Eye (tissue), 1 donor: ENCODE measurements around the gene USP26.
A peak's percentile ranks its signal among the peaks of the same experiment; 100 is the strongest.
"Not testable (repeated sequence)": the region's sequence is repeated elsewhere in the genome, so short reads cannot be mapped to it uniquely, and the experiment has no call there.

Source experiments
- DNase-seq: peaks from one replicate; pipeline ENCODE4 v3.0.0-alpha.2; 2015

Gene USP26

GRCh38 chrX:133097031-133097430 is at the start of gene USP26:
Gene USP26 (minus strand): TSS chrX:133097109. CDS start chrX:133028220, 68,889 bp downstream.
- DNase-seq, result no peak

- DNase-seq, result no peak
Observed at GRCh38 chrX:133134282-133134681, 37.4 kb upstream of the USP26 start.

- peak; percentile 34 for DNase-seq
Observed at GRCh38 chrX:133120406-133120805, 23.5 kb upstream of the USP26 start.

- DNase-seq, result no peak
Observed at GRCh38 chrX:133094098-133094731, 2.7 kb downstream of the USP26 start.

- no peak for DNase-seq
Observed at GRCh38 chrX:133090236-133090809, 6.6 kb downstream of the USP26 start.

GRCh38 chrX:133089411-133089810 is 7.5 kb downstream of the USP26 start:
- no peak for DNase-seq

GRCh38 chrX:133085785-133086184 is 11.1 kb downstream of the USP26 start:
- no peak for DNase-seq

GRCh38 chrX:133085056-133085455 is 11.9 kb downstream of the USP26 start:
- not testable (repeated sequence) for DNase-seq

- DNase-seq, result no peak
Observed at GRCh38 chrX:133083899-133084298, 13.0 kb downstream of the USP26 start.

- DNase-seq, result no peak
Observed at GRCh38 chrX:133081990-133082389, 14.9 kb downstream of the USP26 start.

GRCh38 chrX:133077856-133078255 is 19.1 kb downstream of the USP26 start:
- DNase-seq, result not testable (repeated sequence)

GRCh38 chrX:133072566-133072965 is 24.3 kb downstream of the USP26 start:
- peak; percentile 16 for DNase-seq

- DNase-seq, result no peak
Observed at GRCh38 chrX:133068461-133068860, 28.4 kb downstream of the USP26 start.

GRCh38 chrX:133056341-133056740 is 40.6 kb downstream of the USP26 start:
- no peak for DNase-seq

- DNase-seq, result no peak
Observed at GRCh38 chrX:133054761-133055405, 42.0 kb downstream of the USP26 start.

GRCh38 chrX:133053861-133054598 is 42.9 kb downstream of the USP26 start:
- peak; percentile 3 for DNase-seq

- no peak for DNase-seq
Observed at GRCh38 chrX:133048751-133049150, 48.2 kb downstream of the USP26 start.

GRCh38 chrX:133046601-133047000 is 50.3 kb downstream of the USP26 start:
- no peak for DNase-seq

- no peak for DNase-seq
Observed at GRCh38 chrX:133045986-133046385, 50.9 kb downstream of the USP26 start.

- not testable (repeated sequence) for DNase-seq
Observed at GRCh38 chrX:133044145-133044786, 52.6 kb downstream of the USP26 start.

- DNase-seq, result no peak
Observed at GRCh38 chrX:133042260-133042659, 54.6 kb downstream of the USP26 start.

- peak; percentile 14 for DNase-seq
Observed at GRCh38 chrX:133033010-133033409, 63.9 kb downstream of the USP26 start.

GRCh38 chrX:133018229-133018628 is 78.7 kb downstream of the USP26 start:
- DNase-seq, result no peak
